Breast epithelium (tissue), 3 donors: ENCODE results near the gene NTRK2.

Experiments
- CTCF ChIP-seq, 3 donors: fragments of 450-650 bp; IDR thresholded peaks; one replicate each; pipeline ENCODE4 v1.5.1; 2016 to 2017; ENCODE audit warnings: antibody characterized with exemption in 3 of 3, mild to moderate bottlenecking in 3 of 3, moderate library complexity in 3 of 3
- POLR2A ChIP-seq: fragments of 450-650 bp; IDR thresholded peaks from one replicate; pipeline ENCODE4 v1.6.1; 2016; ENCODE audit warnings: antibody characterized with exemption, mild to moderate bottlenecking, moderate library complexity
- POLR2AphosphoS5 ChIP-seq, 3 donors: sonication (generic); formaldehyde crosslinking; IDR thresholded peaks; one replicate each; pipeline ENCODE4 v1.6.1; 2017; ENCODE audit warnings: antibody characterized with exemption in 3 of 3

- no peak for TF ChIP-seq CTCF (IDR thresholded peaks at IDR 0.05)
- TF ChIP-seq POLR2AphosphoS5 (IDR thresholded peaks at IDR 0.05) = no peak
- TF ChIP-seq POLR2A = no peak
Measured at GRCh38 chr9:85061969-85062368, 392.4 kb downstream of the NTRK2 start.
